Loucy (cell line): ENCODE measurements around the gene KCNAB3.

Source experiments
- H2AFZ ChIP-seq: fragments of 200-600 bp; sonication (generic); 2 replicates; pipeline ENCODE4 v1.6.0; 2016; ENCODE audit warnings: antibody characterized with exemption, mild to moderate bottlenecking, low read length, moderate library complexity
- H3F3A ChIP-seq: fragments of 200-600 bp; 2 replicates; pipeline ENCODE4 v1.6.0; 2016; ENCODE audit warnings: antibody characterized with exemption, low read depth, mild to moderate bottlenecking
- H3K27me3 ChIP-seq: fragments of 200-600 bp; sonication (generic); 2 replicates; pipeline ENCODE4 v1.6.1; 2014; ENCODE audit warnings: low read length, mild to moderate bottlenecking; ENCODE audit not compliant: insufficient read depth, poor library complexity, severe bottlenecking
- H3K36me3 ChIP-seq: fragments of 200-600 bp; sonication (generic); 2 replicates; pipeline ENCODE4 v1.6.1; 2016; ENCODE audit warnings: low read length; ENCODE audit not compliant: insufficient read depth
- H3K4me1 ChIP-seq: fragments of 200-600 bp; sonication (generic); 2 replicates; pipeline ENCODE4 v1.5.1; 2014; ENCODE audit warnings: low read length, mild to moderate bottlenecking; ENCODE audit not compliant: insufficient read depth, poor library complexity, severe bottlenecking
- H3K4me2 ChIP-seq: fragments of 200-600 bp; sonication (generic); 2 replicates; pipeline ENCODE4 v1.6.0; 2014; ENCODE audit warnings: antibody characterized with exemption, low read length, low read depth, mild to moderate bottlenecking; ENCODE audit not compliant: poor library complexity, severe bottlenecking
- H3K4me3 ChIP-seq: fragments of 200-600 bp; sonication (generic); 2 replicates; pipeline ENCODE4 v1.5.1; 2014; ENCODE audit warnings: low read length, mild to moderate bottlenecking, mixed read lengths; ENCODE audit not compliant: poor library complexity, severe bottlenecking
- H3K79me2 ChIP-seq: fragments of 200-600 bp; sonication (generic); 2 replicates; pipeline ENCODE4 v1.6.1; 2014; ENCODE audit warnings: low read length; ENCODE audit not compliant: insufficient read depth
- H3K9ac ChIP-seq: fragments of 200-600 bp; sonication (generic); 2 replicates; pipeline ENCODE4 v1.6.0; 2014; ENCODE audit warnings: mild to moderate bottlenecking, low read depth, low read length, moderate library complexity; ENCODE audit not compliant: poor library complexity, severe bottlenecking
- H3K9me2 ChIP-seq: fragments of 200-600 bp; sonication (generic); replicated peaks from 2 replicates; pipeline ENCODE4 v1.6.1; 2016; ENCODE audit warnings: low read depth, low read length, mixed read lengths
- H3K9me3 ChIP-seq: fragments of 200-600 bp; sonication (generic); 2 replicates; pipeline ENCODE4 v1.6.1; 2014; ENCODE audit warnings: mild to moderate bottlenecking, antibody characterized with exemption, low read length, low read depth; ENCODE audit not compliant: insufficient read depth
- H4K20me1 ChIP-seq: fragments of 200-600 bp; sonication (generic); 2 replicates; pipeline ENCODE4 v1.6.0; 2014; ENCODE audit warnings: antibody characterized with exemption, low read length, mild to moderate bottlenecking; ENCODE audit not compliant: insufficient read depth, poor library complexity, severe bottlenecking
- CTCF ChIP-seq: fragments of 200-600 bp; sonication (generic); conservative IDR thresholded peaks from 2 replicates; pipeline ENCODE4 v1.5.1; 2014; ENCODE audit warnings: mild to moderate bottlenecking, antibody characterized with exemption, low read length
- EZH2phosphoT487 ChIP-seq: fragments of 200-600 bp; IDR thresholded peaks from 2 replicates; pipeline ENCODE4 v1.6.1; 2018; ENCODE audit warnings: antibody characterized with exemption, mild to moderate bottlenecking, moderate library complexity, borderline replicate concordance

Gene KCNAB3

DNA sequence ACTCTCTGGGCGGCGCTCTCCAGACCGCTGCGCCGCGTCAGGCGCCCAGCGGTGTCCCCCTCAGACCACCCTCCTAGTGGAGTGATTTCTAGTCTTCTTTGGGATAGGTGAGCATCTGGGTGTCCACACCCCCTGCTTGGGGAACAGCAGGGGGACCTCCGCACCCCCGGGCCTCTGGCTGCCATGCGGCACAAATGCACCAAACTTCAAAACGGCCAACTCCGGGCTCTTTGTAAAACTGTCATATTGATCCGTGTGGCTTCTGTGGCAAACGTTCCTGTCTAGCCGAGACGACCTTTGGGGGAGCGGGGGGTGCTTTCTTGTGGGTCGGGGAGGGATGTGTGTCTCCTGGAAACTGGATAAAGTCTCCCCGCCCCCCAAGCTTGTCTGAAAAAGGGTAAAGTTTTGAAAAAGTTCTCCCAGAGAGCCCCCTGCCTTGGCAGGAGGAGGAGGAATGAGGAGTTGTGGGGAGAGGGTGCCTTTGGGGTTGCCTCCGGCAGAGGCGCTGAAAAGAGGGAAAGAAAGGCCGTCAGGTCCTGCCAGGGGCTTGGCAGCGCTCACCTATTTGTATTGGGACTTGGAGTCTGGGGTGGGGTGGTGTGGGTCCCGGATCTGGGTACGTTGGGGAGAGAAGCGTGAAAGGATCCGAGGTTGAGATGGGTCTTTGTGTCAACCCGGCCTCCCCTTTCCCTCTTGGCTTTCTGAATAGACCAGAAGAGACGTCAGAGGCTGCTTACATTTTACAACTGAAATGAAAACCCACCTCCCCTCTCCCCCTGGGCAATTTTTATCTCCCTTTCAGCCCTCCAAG, 43.2 kb downstream of the KCNAB3 start:
- Histone ChIP-seq H3K9me3 (no peaks in the 10 kb centered on the region), H4K20me1 (peaks cover 33% of the 10 kb centered on the region), H3K36me3 (peaks cover 21% of the 10 kb centered on the region; the same call in 1 of the 2 replicates), H3K9me2 (no peaks in the 10 kb centered on the region), H3K27me3 (no peaks in the 10 kb centered on the region), H3K4me3 (peak overlapping the region; percentile 89), H3K9ac (peak overlapping the region; percentile 98), H3K4me2 (peak overlapping the region; percentile 97), H3F3A (peaks cover 17% of the 10 kb centered on the region), H2AFZ (no peak overlapping the region), H3K4me1 (peaks cover 47% of the 10 kb centered on the region), H3K79me2 (peaks cover 85% of the 10 kb centered on the region)
- peak; percentile 16; the same call in 1 of the 2 replicates for TF ChIP-seq CTCF
- TF ChIP-seq EZH2phosphoT487: no peak

DNA sequence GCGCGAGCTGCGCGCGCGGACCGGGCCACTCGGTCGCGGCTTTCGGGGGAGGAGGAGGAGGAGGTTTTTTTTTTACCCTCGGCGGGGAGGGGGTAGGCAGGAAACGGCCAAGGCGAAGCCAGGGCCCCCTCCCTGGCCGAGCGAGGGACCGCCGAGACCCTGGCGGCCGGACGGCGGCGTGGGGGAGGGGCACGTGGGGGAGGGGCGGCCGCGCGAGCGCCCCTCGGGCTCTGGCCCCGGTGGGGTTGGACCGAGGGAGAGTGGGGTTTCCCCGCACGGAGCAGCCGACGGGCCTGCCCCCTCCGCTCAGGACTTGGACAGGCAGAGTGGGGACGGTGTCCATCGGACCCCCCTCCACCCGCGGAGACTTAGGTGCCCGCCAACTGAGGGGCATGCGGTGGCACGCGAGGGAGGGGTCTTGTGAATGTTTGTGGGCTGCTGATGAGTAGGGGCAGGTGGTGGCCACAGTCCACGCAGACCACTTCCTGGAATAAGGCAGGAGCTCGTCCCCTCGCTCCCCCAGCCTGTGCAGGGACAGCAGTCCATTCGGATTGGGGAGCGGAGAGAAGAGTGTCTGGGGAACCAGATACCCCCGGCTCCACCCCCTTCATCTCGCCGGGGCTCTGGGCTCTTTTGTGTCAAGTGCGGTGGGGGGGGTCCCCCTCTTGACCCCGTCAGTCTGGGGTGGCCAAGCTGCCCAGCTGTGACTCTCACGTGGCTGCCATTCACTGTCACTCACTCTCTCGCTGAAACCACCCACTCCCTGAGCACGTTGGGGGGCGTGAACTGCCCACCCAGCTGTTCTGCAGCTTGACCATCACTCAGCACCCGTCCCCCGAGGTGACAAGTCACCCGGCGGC, 44.1 kb downstream of the KCNAB3 start:
- TF ChIP-seq CTCF (no peak), EZH2phosphoT487 (no peak)
- Histone ChIP-seq H3K79me2 (peaks cover 84% of the 10 kb centered on the region), H3K4me1 (peaks cover 55% of the 10 kb centered on the region)

DNA sequence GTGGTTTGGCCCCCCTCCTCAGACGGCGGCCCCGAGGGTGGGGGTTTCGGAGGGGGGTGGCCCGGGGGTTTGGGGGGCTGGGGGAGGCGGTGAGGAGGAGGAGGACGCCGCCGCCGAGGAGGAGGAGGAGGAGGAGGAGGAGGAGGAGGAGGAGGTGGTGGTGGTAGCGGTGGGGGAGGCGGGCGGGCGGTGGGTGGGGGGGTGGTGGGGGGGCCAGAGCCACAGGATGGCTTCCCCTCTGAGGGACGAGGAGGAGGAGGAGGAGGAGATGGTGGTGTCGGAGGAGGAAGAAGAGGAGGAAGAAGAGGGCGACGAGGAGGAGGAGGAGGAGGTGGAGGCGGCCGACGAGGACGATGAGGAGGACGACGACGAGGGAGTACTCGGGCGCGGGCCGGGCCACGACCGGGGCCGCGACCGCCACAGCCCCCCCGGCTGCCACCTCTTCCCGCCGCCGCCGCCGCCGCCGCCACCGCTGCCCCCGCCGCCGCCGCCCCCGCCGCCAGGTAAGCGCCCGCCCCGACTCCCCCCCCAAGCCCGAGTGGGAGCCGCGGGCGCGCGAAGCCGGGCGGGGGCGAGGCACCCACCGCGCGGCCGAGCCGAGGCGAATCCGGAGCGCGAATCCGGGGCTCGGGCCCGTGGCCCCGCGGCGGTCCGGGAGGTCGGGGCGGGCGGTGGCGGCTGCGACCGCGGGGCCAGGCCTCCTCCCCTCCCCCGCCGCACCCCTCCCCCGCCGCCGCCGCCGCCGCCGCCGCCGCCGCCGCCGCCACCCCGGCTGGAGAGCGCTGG, 44.9 kb downstream of the KCNAB3 start:
- peaks cover 62% of the 10 kb centered on the region for H3K4me1 ChIP-seq
- no peak overlapping the region for H3K4me2 ChIP-seq
- H2AFZ ChIP-seq: no peak overlapping the region
- H3K79me2 ChIP-seq: peaks cover 79% of the 10 kb centered on the region
- peaks cover 5% of the 10 kb centered on the region; the same call in 1 of the 2 replicates for H3K36me3 ChIP-seq
- peak overlapping the region; percentile 89 for H3K4me3 ChIP-seq
- TF ChIP-seq CTCF (no peak), EZH2phosphoT487 (no peak)
- no peaks in the 10 kb centered on the region for H3K9me3 ChIP-seq
- peaks cover 22% of the 10 kb centered on the region for H3F3A ChIP-seq
- peak overlapping the region; percentile 98 for H3K9ac ChIP-seq
- H4K20me1 ChIP-seq: peaks cover 21% of the 10 kb centered on the region
- H3K27me3 ChIP-seq: no peaks in the 10 kb centered on the region
- H3K9me2 ChIP-seq: no peaks in the 10 kb centered on the region

More for the DNA sequence above, 44.1 kb downstream of the KCNAB3 start:
- H3K4me3 ChIP-seq: peak overlapping the region; percentile 89
- H3K4me2 ChIP-seq: peak overlapping the region; percentile 97
- no peaks in the 10 kb centered on the region for H3K27me3 ChIP-seq
- peaks cover 29% of the 10 kb centered on the region for H4K20me1 ChIP-seq
- H3K9me2 ChIP-seq: no peaks in the 10 kb centered on the region
- peaks cover 19% of the 10 kb centered on the region for H3F3A ChIP-seq
- H2AFZ ChIP-seq: no peak overlapping the region
- no peaks in the 10 kb centered on the region for H3K9me3 ChIP-seq
- H3K36me3 ChIP-seq: peaks cover 13% of the 10 kb centered on the region; the same call in 1 of the 2 replicates
- H3K9ac ChIP-seq: peak overlapping the region; percentile 98
